Inflammatory macrophage (primary cell): ENCODE measurements around the gene ADGRD1.
"Not testable (repeated sequence)": the region's sequence is repeated elsewhere in the genome, so short reads cannot be mapped to it uniquely, and the experiment has no call there.

Experiments used
- DNase-seq, 2 donors: peaks; one replicate each; pipeline ENCODE4 v3.0.0-alpha.2; 2020 to 2022

ADGRD1 gene

GRCh38 chr12:131124487-131125280 lies 171.0 kb downstream of the ADGRD1 start:
- DNase-seq, result no peak

GRCh38 chr12:131126662-131127173 lies 173.0 kb downstream of the ADGRD1 start:
- DNase-seq, result no peak

- DNase-seq, result no peak
These were observed 174.8 kb downstream of the ADGRD1 start for GRCh38 chr12:131128556-131128955.

GRCh38 chr12:131128966-131129619 lies 175.4 kb downstream of the ADGRD1 start:
- DNase-seq, result not testable (repeated sequence)

DNA sequence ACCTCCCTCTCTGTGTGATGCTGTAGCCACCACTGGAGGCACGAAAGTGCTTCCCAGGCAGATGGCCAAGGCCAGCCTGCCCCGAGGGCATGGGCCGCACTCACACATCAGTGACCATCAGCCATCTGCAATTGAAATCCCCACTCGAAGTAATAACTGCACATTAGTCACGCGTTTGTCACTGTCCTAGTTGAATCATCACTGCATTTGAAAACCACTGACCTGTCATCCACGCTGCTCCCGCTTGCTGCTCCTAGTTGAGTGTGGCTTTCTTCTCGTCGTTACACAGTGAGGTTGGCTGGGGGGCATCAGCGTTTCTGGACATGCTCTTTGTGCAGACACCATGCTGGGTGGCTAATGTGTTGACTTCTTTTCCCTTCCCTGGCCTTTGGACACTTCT lies 176.1 kb downstream of the ADGRD1 start:
- no peak for DNase-seq

DNA sequence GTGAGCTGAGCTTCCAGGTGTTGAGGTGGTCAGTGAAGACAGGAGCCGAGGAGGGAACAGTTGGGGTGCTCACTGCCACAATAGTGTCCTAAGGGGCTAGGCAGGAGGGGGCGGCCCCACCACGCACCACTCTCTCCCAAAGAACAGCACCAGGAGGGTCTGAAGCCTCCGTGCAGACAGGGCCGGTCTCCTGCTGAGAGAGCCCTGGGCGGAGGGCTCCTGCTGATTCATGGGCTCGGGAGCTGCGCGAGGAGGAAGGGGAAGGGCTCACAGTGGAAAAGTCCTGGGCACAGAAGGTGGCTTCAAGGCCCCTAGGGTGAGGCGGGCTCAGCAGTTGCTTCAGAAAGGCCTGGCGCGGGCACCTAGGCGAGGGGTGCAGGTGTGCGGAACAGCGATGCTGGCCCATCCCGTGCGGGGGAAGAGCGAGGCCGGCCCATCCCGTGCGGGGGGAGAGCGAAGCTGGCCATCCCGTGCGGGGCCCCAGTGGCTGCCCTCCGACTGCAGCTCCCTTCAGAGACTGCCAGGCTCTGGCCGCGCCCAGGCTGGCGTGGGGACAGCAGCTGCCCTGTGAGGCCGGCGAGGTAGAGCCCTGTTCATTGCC lies 176.7 kb downstream of the ADGRD1 start:
- no peak for DNase-seq

GRCh38 chr12:131131077-131131807 lies 177.5 kb downstream of the ADGRD1 start:
- no peak for DNase-seq

DNA sequence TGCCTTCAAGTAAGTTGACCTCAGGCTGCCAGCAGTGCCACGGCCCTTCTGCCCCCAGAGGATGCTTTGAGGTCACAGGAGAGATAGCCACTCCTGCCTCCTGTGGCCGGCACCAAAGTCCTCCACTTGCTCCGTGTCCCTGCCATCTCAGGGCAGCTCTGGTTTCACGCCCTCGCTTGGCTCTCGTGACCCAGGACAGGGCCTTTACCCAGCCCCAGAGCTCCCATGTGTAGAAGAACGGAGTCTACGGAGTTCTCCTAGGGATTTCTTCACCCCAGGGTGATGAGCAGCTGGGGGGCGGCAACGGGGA lies 178.1 kb downstream of the ADGRD1 start:
- DNase-seq, result no peak

DNA sequence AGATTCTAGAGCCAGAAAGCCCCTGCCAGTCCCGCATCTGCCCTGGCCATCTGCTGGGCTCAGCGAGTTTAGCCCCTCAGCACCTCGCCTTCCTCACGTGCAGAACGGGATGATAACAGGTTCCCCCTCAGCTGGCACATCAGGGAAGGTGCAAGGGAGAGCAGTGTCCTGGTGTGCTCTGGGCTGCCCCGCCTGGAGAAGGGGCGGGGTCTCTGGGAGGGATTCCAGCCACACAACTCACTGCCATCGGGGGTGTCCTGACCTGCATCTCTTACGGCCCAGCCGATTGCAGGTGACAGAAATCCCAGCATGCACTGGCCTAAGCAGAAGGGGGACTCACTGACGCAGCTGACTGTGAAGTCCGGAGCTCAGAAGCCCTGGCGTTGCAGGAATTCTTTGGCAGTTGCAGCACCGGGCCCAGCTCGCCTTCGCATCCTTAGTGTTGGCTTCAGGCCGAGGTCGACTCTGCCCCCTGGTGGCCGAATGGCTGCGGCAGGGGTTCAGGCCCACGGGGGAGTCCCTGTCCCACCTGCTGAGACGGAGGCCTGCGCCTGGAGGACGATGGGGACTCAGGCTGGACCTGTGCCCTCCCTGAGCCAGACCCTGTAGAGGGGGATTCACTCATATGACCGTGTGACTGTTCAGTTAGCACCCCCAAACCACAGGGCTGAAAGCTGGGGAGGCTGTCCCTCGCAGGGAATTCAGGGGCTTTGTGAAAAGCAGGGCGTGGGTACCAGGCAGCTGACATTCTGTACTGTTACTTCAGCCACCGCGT lies 178.6 kb downstream of the ADGRD1 start:
- peak; percentile 38 to 56 for DNase-seq

GRCh38 chr12:131133015-131133905 lies 179.6 kb downstream of the ADGRD1 start:
- peak in 1 of 2 donors; percentile 34 for DNase-seq

DNA sequence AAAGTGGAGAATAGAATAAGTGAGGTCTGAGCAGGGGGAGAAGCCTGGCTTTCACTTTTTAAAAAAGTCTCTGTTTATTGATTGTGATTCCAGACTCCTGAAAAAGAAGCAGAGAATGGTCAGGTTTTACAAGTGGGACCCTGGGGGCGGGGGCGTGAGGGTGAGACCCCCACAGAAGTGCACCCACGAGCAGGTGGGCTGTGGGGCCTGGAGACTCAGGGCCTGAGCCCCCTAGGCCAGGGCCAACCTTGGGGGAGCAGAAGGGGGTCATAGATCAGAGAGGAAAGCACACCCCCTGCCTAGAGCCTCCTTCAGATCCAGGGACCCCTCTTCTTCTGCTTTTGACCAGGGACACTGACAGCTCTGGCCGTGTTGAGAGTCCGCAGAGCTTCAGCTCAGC lies 180.3 kb downstream of the ADGRD1 start:
- DNase-seq, result no peak

DNA sequence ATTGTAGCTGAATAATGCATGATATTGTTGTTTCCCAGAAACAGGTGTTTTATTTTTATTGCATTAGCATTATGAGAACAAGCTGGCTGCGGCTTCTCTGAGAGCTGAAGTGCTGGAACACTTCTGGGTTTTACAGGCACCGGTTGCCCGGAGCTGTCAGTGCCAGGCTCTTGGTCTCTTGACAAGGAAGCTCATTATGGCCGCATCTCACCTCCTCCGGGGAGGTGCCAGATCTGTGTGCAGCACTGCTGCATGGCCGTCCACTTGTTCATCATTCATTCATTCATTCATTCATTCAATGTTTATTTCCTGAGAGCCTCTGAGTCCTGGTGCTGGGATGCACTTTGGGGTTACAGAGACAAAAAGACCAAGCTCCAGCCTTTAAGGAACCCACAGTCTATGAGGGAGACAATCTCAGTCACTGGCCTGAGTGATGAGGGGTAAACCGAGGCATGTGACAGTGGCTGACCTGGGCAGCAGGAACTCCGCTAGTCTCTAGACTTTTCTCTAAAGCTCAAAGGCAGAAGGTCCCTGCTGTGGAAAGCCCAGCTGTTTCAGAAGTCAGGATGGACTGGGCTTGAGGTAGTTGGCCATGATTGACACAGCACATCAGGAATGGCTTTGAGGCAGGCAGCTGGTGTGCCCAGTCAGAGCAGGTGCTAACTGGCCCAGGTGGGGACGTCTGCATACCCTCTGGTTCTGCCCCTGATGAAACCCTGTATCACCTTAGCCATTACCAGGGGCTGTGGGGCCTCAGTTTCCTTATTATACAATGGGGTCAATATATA lies 181.0 kb downstream of the ADGRD1 start:
- no peak for DNase-seq

GRCh38 chr12:131135311-131135785 lies 181.6 kb downstream of the ADGRD1 start:
- no peak for DNase-seq

- DNase-seq, result no peak
These were observed 182.3 kb downstream of the ADGRD1 start for GRCh38 chr12:131135786-131136538.

DNA sequence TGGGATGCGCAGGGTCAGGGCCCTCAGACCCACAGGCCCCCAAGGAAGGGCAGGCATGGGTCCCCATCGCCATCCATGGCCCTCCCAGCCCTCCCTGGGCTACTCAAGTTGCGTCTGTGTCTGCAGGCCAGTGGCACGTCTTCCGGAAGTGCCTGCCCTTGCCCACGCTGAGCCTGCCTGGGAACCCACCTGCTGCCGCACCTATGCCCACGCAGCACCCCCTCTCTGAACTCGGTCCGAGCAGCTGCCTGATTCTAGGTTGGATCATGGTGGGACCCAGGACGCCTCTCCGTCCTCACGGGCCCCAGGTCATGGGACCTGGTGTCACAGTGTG lies 182.8 kb downstream of the ADGRD1 start:
- DNase-seq, result no peak

DNA sequence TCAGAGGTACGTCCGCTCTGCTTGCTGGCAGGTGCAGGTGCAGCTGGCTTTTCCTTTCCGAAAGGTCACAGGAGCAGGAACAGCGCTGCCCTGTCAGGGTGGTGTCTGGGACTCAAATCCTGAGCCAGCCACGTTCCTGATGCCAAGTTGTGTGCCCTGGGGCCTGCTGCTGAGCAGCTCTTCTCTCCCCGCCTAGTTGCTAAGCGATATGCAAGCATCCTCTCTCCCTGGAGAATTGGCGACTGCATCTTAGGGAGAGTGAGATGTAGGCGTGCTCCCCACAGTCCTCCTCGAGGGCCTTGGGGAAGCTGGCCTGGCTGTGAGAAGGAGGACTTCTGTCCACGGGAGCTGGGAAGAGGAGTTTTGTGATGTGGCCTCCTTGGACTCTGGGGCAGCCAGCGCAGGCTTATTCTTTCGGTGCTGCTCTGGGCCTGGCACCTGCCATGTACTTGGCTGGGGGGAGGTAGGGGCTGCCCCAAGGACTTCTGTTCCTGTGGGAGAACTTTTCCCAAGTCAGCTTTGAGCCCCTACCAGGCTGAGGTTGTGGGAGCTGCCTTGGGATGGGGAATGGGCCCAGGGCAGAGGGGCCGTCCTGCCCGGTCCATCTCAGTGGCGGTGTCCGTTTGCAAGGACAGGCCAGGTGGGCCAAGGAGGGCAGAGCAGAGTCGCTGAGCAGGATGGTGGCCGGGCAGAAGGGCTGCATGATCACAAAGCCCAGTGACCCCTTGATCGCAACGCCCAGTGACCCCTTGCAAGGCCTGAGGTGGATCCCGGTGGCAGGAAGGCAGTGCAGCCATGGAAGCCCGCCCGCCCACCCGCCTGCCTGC lies 183.5 kb downstream of the ADGRD1 start:
- no peak for DNase-seq

- DNase-seq, result peak in 1 of 2 donors; percentile 45
These were observed 184.3 kb downstream of the ADGRD1 start for GRCh38 chr12:131137836-131138637.
